H1 (cell line): ENCODE data around the gene KSR2.

Experiments
- ATF2 ChIP-seq: IDR thresholded peaks from 2 replicates; pipeline ENCODE4 v1.6.1; 2012; ENCODE audit warnings: low read length, inconsistent platforms
- CTCF ChIP-seq, 3 experiments: IDR thresholded peaks; 1 replicate in 2 of 3; 2 replicates in 1 of 3; pipeline versions ENCODE4 v1.5.1 to v1.6.1; 2011; ENCODE audit warnings: low read length in 3 of 3, mild to moderate bottlenecking in 3 of 3, inconsistent platforms in 2 of 3, low read depth in 1 of 3, moderate library complexity in 1 of 3; ENCODE audit not compliant: insufficient read depth in 1 of 3; ENCODE audit errors: control extremely low read depth in 1 of 3
- EGR1 ChIP-seq: IDR thresholded peaks from 2 replicates; pipeline ENCODE4 v1.6.1; 2011; ENCODE audit warnings: low read depth, low read length, borderline replicate concordance
- JUN ChIP-seq: IDR thresholded peaks from 2 replicates; pipeline ENCODE4 v1.6.1; 2011; ENCODE audit warnings: low read depth, mild to moderate bottlenecking, improper control_type of control experiment, low read length
- JUND ChIP-seq: IDR thresholded peaks from 2 replicates; pipeline ENCODE4 v1.6.1; 2011; ENCODE audit warnings: mild to moderate bottlenecking, improper control_type of control experiment, low read length
- KDM5A ChIP-seq: fragments of 200-600 bp; IDR thresholded peaks from 2 replicates; pipeline ENCODE4 v1.7.1; 2012; ENCODE audit warnings: mild to moderate bottlenecking, low read length, inconsistent platforms, mixed read lengths
- POLR2A ChIP-seq, 2 experiments: IDR thresholded peaks; 1 replicate in 1 of 2; 2 replicates in 1 of 2; pipeline ENCODE4 v1.6.1; 2011; ENCODE audit warnings: low read depth in 2 of 2, low read length in 2 of 2, mild to moderate bottlenecking in 2 of 2; ENCODE audit errors: control extremely low read depth in 1 of 2
- YY1 ChIP-seq: IDR thresholded peaks from 2 replicates; pipeline ENCODE4 v1.6.1; 2011; ENCODE audit warnings: low read depth, mild to moderate bottlenecking, low read length

GRCh38 chr12:117876436-117876816 is 92.4 kb downstream of the KSR2 start:
- TF ChIP-seq CTCF (IDR thresholded peaks at IDR 0.05; ENCODE audit: control extremely low read depth in 1 of 3, insufficient read depth in 1 of 3, low read depth in 1 of 3, low read length in 3 of 3) (no peak), JUND (no peak), KDM5A (no peak), ATF2 (no peak), YY1 (no peak), EGR1 (no peak), JUN (no peak), POLR2A (IDR thresholded peaks at IDR 0.05; ENCODE audit: control extremely low read depth in 1 of 2, low read depth in 2 of 2, low read length in 2 of 2) (no peak)
